Measurements from ENCODE around the gene CARHSP1.

The CARHSP1 gene

DNA sequence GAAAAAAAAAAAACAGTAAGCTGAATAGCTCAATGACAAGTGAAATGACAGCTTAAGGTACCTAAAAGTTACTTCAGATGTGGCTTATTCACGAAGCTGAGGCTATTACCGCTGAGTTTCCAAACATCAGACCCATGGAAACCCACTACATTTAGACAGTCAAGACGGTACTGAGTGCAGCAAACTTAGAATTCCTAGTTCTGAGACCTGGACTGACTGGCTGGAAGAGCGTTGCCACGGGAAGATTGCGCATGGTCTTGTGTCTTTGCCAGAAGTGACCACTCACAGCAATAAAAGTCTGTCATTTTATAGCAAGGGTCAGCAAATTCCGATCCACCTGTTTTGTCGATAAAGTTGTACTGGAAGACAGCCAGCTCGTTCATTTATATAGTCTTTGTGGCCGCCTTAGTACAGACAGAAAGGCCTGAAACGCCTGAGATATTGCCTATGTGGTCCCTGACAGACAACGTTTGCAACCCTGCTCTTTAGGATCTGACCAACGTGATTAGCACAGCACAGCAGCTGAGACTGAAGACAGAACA, 32.6 kb upstream of the CARHSP1 start:
- no peak for DNase-seq (ENCODE audit: low read depth)
- no peak for TF ChIP-seq CTCF (IDR thresholded peaks at IDR 0.05; ENCODE audit: control insufficient read depth, extremely low read depth, insufficient read depth)
- H3K4me3 ChIP-seq (ENCODE audit: low read depth, low read length): no peak overlapping the region

GRCh38 chr16:8900343-8900742, 31.5 kb upstream of the CARHSP1 start:
- no peak for DNase-seq (ENCODE audit: low read depth)
- no peak for TF ChIP-seq CTCF (IDR thresholded peaks at IDR 0.05; ENCODE audit: control insufficient read depth, extremely low read depth, insufficient read depth)
- H3K4me3 ChIP-seq (ENCODE audit: low read depth, low read length): no peak overlapping the region

DNA sequence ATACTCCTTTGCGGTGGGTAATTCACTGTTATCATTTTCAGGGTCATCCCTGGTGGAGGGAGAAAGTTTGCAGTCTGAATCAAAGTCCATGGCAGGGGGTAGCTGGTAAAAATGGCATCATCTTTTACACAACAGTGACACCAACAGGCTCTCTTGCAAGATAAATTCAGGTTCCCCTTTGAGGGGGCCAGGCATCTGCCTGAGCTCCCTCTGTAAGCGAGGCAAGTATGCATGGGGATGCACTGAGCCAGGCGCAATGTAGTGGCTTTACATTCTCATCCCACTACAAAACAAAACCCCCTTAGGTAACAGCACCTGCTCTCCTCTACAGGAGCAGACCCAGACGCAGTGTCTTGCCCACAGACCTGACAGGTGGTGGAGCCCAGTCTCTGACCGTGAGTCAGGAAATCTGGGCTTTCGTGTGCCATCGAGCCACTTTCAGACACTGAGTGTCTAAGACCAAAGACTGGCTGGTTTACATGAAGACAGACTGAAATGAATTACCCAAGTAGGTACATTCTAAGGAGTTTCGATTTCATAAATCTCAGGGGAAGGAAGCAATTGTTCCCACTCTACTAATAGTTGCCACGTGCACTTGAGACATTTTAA, 31.0 kb upstream of the CARHSP1 start:
- no peak for TF ChIP-seq CTCF (IDR thresholded peaks at IDR 0.05; ENCODE audit: control insufficient read depth, extremely low read depth, insufficient read depth)
- no peak overlapping the region for H3K4me3 ChIP-seq (ENCODE audit: low read depth, low read length)
- DNase-seq (ENCODE audit: low read depth): no peak

DNA sequence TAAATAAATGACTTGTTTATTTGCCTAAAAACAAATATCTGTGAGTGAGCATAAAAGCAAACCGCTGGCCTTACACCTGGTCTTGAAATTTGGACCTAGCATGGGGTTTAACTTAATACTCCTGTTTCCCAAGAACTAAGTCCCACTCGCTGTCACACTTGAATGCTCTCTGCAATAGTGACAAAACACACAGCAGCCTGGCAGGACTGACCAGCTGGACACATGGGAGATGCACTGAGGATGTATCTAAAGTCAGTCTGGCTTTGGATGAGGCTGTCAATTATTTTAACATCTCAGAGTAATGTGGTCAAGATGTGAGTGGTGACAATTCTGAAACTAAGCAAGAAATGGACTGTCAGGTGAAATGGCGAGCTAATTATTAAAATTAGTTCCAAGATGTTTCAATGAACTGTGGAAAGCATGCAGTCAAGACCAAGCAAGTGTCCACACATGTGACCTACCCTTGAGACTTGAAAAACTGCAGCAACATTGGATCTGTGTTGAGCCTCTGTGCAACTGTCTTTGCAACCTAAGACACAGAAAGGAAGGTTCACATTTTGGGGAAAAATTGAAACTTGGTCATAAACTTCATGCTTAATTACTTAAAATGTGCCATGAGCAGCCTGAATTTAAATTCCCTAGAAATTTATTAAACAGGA, 30.0 kb upstream of the CARHSP1 start:
- no peak for TF ChIP-seq CTCF (IDR thresholded peaks at IDR 0.05; ENCODE audit: control insufficient read depth, extremely low read depth, insufficient read depth)
- no peak for DNase-seq (ENCODE audit: low read depth)
- H3K4me3 ChIP-seq (ENCODE audit: low read depth, low read length): no peak overlapping the region

DNA sequence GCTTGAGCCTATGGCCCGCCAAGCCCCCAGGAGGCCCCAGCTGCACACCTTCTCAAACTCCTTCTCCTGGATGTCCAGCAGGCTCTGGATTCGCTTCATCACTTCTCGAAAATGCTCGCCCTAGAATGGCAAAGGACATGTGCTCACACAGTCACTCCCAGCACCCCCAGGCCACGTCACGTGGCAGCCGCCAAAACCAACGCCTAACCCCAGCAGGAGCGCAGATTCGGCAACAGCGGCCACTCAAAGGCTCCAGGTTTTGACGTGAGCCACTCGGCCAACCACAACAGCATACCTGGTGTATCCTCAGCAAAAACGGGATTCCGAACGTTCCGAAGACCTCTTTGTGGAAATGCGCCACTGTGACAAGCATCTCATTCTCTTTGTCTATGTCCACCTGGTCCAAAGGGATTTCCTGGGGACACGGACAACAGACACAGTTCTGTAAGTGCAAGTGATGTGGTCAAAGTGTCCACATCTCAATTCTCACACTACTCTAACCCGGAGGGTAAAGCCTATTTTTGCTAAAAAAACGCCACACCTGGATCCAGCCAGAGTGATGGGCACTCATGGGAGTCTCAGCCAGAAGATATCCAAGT, 26.0 kb upstream of the CARHSP1 start:
- DNase-seq (ENCODE audit: low read depth): no peak
- no peak for TF ChIP-seq CTCF (IDR thresholded peaks at IDR 0.05; ENCODE audit: control insufficient read depth, extremely low read depth, insufficient read depth)
- H3K4me3 ChIP-seq (ENCODE audit: low read depth, low read length): no peak overlapping the region

DNA sequence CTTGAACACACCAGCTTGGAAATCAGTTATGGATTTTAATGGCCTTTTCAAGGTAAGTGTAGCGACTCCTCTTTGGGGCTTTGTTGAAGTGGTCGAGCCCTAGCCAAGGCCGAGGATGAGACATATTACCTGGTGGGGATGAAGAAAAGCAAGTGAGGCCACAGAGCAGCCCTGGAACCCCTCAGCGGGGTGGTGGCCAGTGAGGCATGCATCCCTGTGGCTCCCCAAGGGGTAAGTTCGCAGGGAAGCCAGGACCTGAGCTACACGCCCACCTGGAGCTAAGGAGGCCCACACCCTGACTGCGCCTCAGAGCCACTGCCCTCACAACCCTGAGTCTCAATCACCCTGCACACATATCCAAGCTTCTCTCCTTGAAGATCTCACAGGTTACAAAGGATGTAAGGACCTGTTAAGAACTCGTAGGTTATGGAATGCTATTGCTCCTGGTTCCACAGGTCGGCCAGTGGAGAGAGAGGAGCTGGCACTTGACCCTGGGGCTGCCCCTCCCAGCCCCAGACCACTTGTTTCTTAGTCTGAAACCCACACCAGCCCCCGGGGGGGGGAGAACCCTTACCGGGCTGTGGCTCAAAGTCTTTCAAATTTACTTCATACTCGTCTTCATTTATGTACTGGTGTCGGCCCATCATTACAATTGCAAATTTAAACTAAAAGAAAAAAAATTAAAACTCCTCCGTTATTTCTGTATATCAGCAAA, 25.3 kb upstream of the CARHSP1 start:
- no peak for DNase-seq (ENCODE audit: low read depth)
- no peak for TF ChIP-seq CTCF (IDR thresholded peaks at IDR 0.05; ENCODE audit: control insufficient read depth, extremely low read depth, insufficient read depth)
- H3K4me3 ChIP-seq (ENCODE audit: low read depth, low read length): no peak overlapping the region
